MCF 10A (cell line): ENCODE results near the gene PAQR6. TPM values are rescaled to one million over a fixed set of nuclear protein-coding genes. Genes with fewer than 3 reads are reported as not detected.

Experiments
- BruUV-seq: library from RNA; stranded (reverse); fragments of 400-500 nt; replicated peaks from 2 replicates; lab custom pipeline; 2021; lab: Mats Ljungman, UMichigan
- CTCF ChIA-PET: fragments of 300-600 bp; sonication (Branson Sonifier 250); formaldehyde crosslinking; extraction: SDS; loops from one replicate; lab custom pipeline; 2021; ENCODE audit warnings: antibody characterized with exemption, inconsistent platforms; lab: Yijun Ruan, JAX
- POLR2A ChIA-PET: fragments of 300-600, 350-650 bp; sonication (Branson Sonifier 250); formaldehyde crosslinking; extraction: SDS; loops from one replicate; lab custom pipeline; 2020; ENCODE audit warnings: antibody characterized with exemption, inconsistent platforms; lab: Yijun Ruan, JAX
- DNase-seq: peaks from one replicate; pipeline ENCODE4 v3.0.0-alpha.2; 2018; ENCODE audit not compliant: unreplicated experiment
- H3K27ac Mint-ChIP-seq: one replicate; pipeline ENCODE4 v1.8.0; 2022; ENCODE audit warnings: mild to moderate bottlenecking, low read depth, mixed read lengths; ENCODE audit not compliant: unreplicated experiment
- H3K27me3 Mint-ChIP-seq: one replicate; pipeline ENCODE4 v1.8.0; 2022; ENCODE audit warnings: mixed read lengths; ENCODE audit not compliant: insufficient read depth, unreplicated experiment
- H3K36me3 Mint-ChIP-seq: one replicate; pipeline ENCODE4 v1.8.0; 2022; ENCODE audit warnings: mild to moderate bottlenecking, moderate library complexity, mixed read lengths; ENCODE audit not compliant: insufficient read depth, unreplicated experiment
- H3K4me1 Mint-ChIP-seq: one replicate; pipeline ENCODE4 v1.8.0; 2022; ENCODE audit warnings: mixed read lengths; ENCODE audit not compliant: insufficient read depth, unreplicated experiment
- H3K4me3 Mint-ChIP-seq: one replicate; pipeline ENCODE4 v1.8.0; 2022; ENCODE audit warnings: mild to moderate bottlenecking, moderate library complexity, mixed read lengths; ENCODE audit not compliant: unreplicated experiment
- H3K9me3 Mint-ChIP-seq: one replicate; pipeline ENCODE4 v1.8.0; 2022; ENCODE audit warnings: mixed read lengths; ENCODE audit not compliant: unreplicated experiment
- CTCF ChIP-seq: fragments of 200-600 bp; IDR thresholded peaks from one replicate; pipeline ENCODE4 v1.8.0; 2022; ENCODE audit warnings: antibody characterized with exemption, mild to moderate bottlenecking; ENCODE audit not compliant: unreplicated experiment
- intact Hi-C: fragments of 100-400 bp; cut with micrococcal nuclease; formaldehyde crosslinking; loops from 2 replicates; pipeline ENCODE4 v1.14.1; 2022
- total RNA-seq: library from RNA; stranded (reverse); gene quantifications from 2 replicates; pipeline ENCODE4 v1.2.3, GENCODE V29; 2022

Gene PAQR6
- total RNA-seq, 1 experiment from 2014 or later: 21.5 TPM

DNA sequence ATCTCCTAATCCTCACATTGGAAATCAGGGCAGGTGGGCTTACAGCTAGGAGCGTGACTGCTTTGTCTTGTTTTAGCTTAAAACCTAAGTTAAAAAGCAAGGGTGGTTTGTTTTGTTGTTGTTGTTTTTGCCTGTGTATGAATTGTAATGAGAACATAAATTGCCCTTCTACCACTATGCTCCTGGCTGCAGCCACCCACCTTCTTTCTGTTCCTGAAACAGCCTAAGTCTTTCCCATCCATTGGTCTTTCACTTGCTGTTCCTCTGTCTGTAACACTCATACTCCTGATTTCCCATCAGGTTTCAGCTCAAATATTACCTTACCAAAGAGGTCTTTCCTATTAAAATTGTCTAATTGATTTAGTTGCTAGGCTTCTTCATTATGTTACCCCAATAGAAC, 35.7 kb upstream of the PAQR6 start:
- POLR2A ChIA-PET: interaction anchor here (0.7 to 10.4 kb wide), 30 partner anchors 8 to 484 kb away, joined by 3 to 210 read pairs (median 5); partner anchors contain the start of genes CCT3, GLMP, KHDC4 and MEX3A
- Mint-ChIP-seq H3K27ac (peak overlapping the region; percentile 93), H3K4me1 (peaks cover 34% of the 10 kb centered on the region), H3K9me3 (no peaks in the 10 kb centered on the region), H3K27me3 (no peaks in the 10 kb centered on the region), H3K36me3 (peaks cover 26% of the 10 kb centered on the region), H3K4me3 (peak overlapping the region; percentile 92)
- CTCF ChIA-PET: interaction anchor here (0.7 to 6.5 kb wide), 15 partner anchors 11 to 378 kb away, joined by 3 to 72 read pairs (median 4); partner anchors contain the start of genes GLMP and SLC25A44
- intact Hi-C loops: loop anchor here (5.0 kb wide), 1 partner anchor 34 kb away; no protein-coding TSS in a partner anchor
- no peak for DNase-seq
- no TSS peak for BruUV-seq
- TF ChIP-seq CTCF: no peak

- intact Hi-C loops: loop anchor here (5.0 kb wide), 1 partner anchor 35 kb away; no protein-coding TSS in a partner anchor
- ChIA-PET CTCF (interaction anchor here (0.6 to 6.5 kb wide), 17 partner anchors 9 to 379 kb away, joined by 3 to 72 read pairs (median 4); partner anchors contain the start of genes GLMP and SLC25A44), POLR2A (interaction anchor here (0.6 to 10.4 kb wide), 61 partner anchors 8 to 1656 kb away, joined by 3 to 210 read pairs (median 4); partner anchors contain the start of genes CCT3, GLMP, HDGF and KHDC4)
- H3K36me3 Mint-ChIP-seq: peaks cover 27% of the 10 kb centered on the region
- no peaks in the 10 kb centered on the region for H3K27me3 Mint-ChIP-seq
- no peak for TF ChIP-seq CTCF
- H3K27ac Mint-ChIP-seq: peak within 1 kb of the TSS; percentile 93
- H3K9me3 Mint-ChIP-seq: no peaks in the 10 kb centered on the region
- H3K4me3 Mint-ChIP-seq: peak within 1 kb of the TSS; percentile 92
- H3K4me1 Mint-ChIP-seq: peaks cover 38% of the 10 kb centered on the region
- BruUV-seq: no TSS peak
- DNase-seq: peak; percentile 100
Observed at GRCh38 chr1:156282479-156283222, 34.8 kb upstream of the PAQR6 start, which contains the start of gene SMG5. TSS of gene SMG5 (minus strand) at chr1:156282825. CDS start at chr1:156282680, 145 bp downstream.

DNA sequence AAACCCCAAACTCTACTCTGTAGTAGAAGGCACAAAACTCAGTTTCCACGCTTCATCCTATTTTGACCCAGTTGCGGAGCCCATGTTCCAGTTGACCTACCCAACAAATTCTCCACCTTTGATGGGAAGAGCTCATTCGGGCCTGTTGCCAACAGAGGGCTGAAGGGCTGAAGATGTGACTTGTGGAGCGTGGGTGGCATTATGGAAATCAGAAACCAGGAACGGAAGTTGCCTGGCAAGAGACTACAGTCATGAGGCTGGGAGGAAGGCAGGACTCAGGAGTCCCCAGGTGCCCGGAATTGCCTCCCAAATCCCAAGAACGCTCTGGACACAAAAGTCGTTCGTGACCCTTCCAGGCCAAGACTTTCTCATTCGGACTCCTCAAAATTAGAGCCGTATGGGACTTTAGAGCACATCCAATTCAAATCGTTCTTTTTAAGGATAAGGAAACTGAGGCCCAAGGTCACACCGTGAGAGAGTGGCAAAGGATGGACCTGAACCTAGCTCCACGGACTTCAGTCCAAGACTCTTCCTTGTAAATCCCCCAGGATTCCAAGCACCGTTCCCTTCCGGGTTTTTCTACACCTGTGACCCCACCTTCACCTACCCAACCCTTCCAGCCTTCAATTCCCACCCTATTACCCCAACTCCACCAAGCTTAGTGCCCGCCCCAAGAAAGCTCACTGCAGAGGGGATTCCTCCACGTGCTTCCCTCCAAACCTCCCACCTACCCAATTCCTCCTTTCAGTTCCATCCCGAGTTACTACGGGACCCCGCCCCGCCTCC, 34.0 kb upstream of the PAQR6 start:
- Mint-ChIP-seq H3K27me3 (no peaks in the 10 kb centered on the region), H3K27ac (peak overlapping the region; percentile 93), H3K4me3 (peak overlapping the region; percentile 92), H3K36me3 (peaks cover 33% of the 10 kb centered on the region), H3K9me3 (no peaks in the 10 kb centered on the region), H3K4me1 (peaks cover 45% of the 10 kb centered on the region)
- ChIA-PET POLR2A (interaction anchor here (0.6 to 10.4 kb wide), 56 partner anchors 8 to 1655 kb away, joined by 3 to 210 read pairs (median 5); partner anchors contain the start of genes BGLAP, CCT3, GLMP and HDGF), CTCF (interaction anchor here (0.5 to 6.5 kb wide), 16 partner anchors 9 to 684 kb away, joined by 3 to 72 read pairs (median 5); partner anchors contain the start of gene SLC25A44)
- peak; percentile 77 for DNase-seq
- intact Hi-C loops: loop anchor here (1.0 to 5.0 kb wide), 2 partner anchors 19 to 35 kb away; no protein-coding TSS in a partner anchor
- TF ChIP-seq CTCF: no peak
- BruUV-seq: TSS peak; percentile 31
